Activated CD8-positive, alpha-beta memory T cell treated with anti-CD3 and anti-CD28 coated beads, Interleukin-2, amount 50 U/mL, for 48 hours (primary cell): Measurements from ENCODE around the gene XKR3.
"Not testable (repeated sequence)": the region's sequence is repeated elsewhere in the genome, so short reads cannot be mapped to it uniquely, and the experiment has no call there.

ENCODE experiments used
- DNase-seq: peaks from one replicate; pipeline ENCODE4 v3.0.0-alpha.2; 2020

Gene XKR3

GRCh38 chr22:16824716-16825687 lies at the start of gene XKR3:
Gene XKR3, minus strand, starts transcription at chr22:16825411. Its CDS starts 17,338 bp downstream, at chr22:16808073.
- DNase-seq, result no peak

GRCh38 chr22:16869640-16870039 lies 44.4 kb upstream of the XKR3 start:
- DNase-seq, result not testable (repeated sequence)

GRCh38 chr22:16866167-16866566 lies 41.0 kb upstream of the XKR3 start:
- no peak for DNase-seq

GRCh38 chr22:16856851-16857250 lies 31.6 kb upstream of the XKR3 start:
- DNase-seq, result not testable (repeated sequence)

GRCh38 chr22:16854631-16855030 lies 29.4 kb upstream of the XKR3 start:
- no peak for DNase-seq

GRCh38 chr22:16851268-16851996 lies 26.2 kb upstream of the XKR3 start:
- DNase-seq, result not testable (repeated sequence)

- no peak for DNase-seq
These were observed 22.1 kb upstream of the XKR3 start for GRCh38 chr22:16847271-16847670.

GRCh38 chr22:16845881-16846280 lies 20.7 kb upstream of the XKR3 start:
- DNase-seq, result no peak

GRCh38 chr22:16845465-16845864 lies 20.3 kb upstream of the XKR3 start:
- no peak for DNase-seq

GRCh38 chr22:16844529-16844928 lies 19.3 kb upstream of the XKR3 start:
- no peak for DNase-seq

GRCh38 chr22:16838073-16838472 lies 12.9 kb upstream of the XKR3 start:
- DNase-seq, result no peak

- DNase-seq, result no peak
These were observed 9.8 kb upstream of the XKR3 start for GRCh38 chr22:16834971-16835370.

- DNase-seq, result no peak
These were observed 6.0 kb upstream of the XKR3 start for GRCh38 chr22:16831257-16831656.

GRCh38 chr22:16829985-16830384 lies 4.8 kb upstream of the XKR3 start:
- DNase-seq, result no peak

- no peak for DNase-seq
These were observed 3.7 kb upstream of the XKR3 start for GRCh38 chr22:16828876-16829275.

GRCh38 chr22:16827506-16827905 lies 2.3 kb upstream of the XKR3 start:
- DNase-seq, result no peak

GRCh38 chr22:16819249-16819648 lies 6.0 kb downstream of the XKR3 start:
- DNase-seq, result no peak

- DNase-seq, result no peak
These were observed 6.7 kb downstream of the XKR3 start for GRCh38 chr22:16818538-16818937.

- DNase-seq, result no peak
These were observed 10.1 kb downstream of the XKR3 start for GRCh38 chr22:16815073-16815472.

- no peak for DNase-seq
These were observed 14.9 kb downstream of the XKR3 start for GRCh38 chr22:16810188-16810802.

- DNase-seq, result no peak
These were observed 16.5 kb downstream of the XKR3 start for GRCh38 chr22:16808744-16809143.

GRCh38 chr22:16807109-16807508 lies 18.1 kb downstream of the XKR3 start:
- DNase-seq, result no peak

- DNase-seq, result no peak
These were observed 18.8 kb downstream of the XKR3 start for GRCh38 chr22:16806401-16806800.

- DNase-seq, result no peak
These were observed 20.3 kb downstream of the XKR3 start for GRCh38 chr22:16804882-16805281.
